Stimulated activated CD8-positive, alpha-beta memory T cell treated with anti-CD3 and anti-CD28 coated beads, Interleukin-15, amount 100 ng/mL, for 4 hours (primary cell): Measurements from ENCODE around the gene CACNG4.

Experiments
- DNase-seq, 2 donors: peaks; one replicate each; pipeline ENCODE4 v3.0.0-alpha.2; 2020; ENCODE audit warnings: low read depth in 2 of 2

CACNG4 gene

DNA sequence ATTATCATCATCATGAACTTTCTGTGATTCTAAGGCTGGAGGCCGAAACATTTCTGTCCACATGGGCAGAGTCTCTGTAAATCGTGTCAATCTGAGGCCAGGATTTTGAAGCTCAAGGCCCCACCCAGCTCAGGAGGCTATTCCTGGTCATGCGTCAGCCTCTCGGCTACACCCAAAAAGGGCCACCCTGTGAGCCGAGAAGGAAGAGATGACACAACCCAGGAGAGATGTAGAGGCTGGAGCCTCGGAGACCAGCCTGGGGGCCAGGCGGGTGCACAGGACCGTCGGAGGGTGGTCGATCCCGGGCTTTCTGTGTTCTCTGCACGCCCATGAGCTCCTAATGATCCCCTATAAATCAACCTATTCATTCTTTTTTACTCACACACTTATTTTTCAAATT, 78.8 kb downstream of the CACNG4 start:
- no peak for DNase-seq

- DNase-seq: no peak
Observed at GRCh38 chr17:67044016-67044772, 79.7 kb downstream of the CACNG4 start, which contains the start of gene CACNG1. Gene CACNG1 (plus strand): TSS chr17:67044554. CDS start chr17:67044661, 107 bp downstream.

DNA sequence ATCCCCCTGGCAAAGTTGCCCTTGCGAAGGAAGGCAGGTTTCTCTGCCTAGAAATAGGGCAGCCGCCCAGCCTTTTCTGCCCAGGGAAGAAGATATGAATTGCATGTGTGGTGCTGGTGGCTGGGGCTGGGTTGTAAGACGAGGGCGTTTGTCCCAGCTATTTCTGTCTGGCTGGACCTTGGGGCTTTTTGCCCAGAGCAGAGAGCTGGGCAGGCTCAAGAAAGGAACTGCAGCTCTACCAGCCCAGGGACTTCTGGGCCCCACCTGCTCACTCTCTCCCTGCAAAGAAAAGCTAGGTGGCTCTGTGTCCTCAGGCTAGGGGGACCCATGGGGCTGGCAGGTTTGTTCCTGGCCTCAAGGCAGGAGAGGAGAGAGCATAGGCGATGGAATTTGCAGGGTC, 80.4 kb downstream of the CACNG4 start:
- no peak for DNase-seq

DNA sequence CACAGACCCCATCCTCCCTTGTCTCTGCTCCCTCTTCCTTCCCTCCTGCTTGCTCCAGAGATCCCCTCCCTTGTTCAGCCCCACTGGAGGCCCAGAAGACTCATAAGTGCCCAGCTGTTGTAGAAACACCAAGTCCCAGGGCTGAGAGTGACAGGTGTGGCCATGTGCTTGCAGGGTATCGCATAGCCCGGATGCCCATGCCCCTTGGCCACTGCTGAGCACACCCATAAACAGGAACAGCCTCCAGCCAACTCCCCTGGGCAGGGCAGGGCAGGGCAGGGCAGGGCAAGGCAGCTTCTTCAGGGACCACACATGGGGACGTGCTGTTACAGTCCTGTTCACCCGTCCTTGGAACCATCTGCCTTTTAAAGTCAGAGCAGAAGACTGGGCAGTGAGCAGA, 81.9 kb downstream of the CACNG4 start:
- no peak for DNase-seq

DNA sequence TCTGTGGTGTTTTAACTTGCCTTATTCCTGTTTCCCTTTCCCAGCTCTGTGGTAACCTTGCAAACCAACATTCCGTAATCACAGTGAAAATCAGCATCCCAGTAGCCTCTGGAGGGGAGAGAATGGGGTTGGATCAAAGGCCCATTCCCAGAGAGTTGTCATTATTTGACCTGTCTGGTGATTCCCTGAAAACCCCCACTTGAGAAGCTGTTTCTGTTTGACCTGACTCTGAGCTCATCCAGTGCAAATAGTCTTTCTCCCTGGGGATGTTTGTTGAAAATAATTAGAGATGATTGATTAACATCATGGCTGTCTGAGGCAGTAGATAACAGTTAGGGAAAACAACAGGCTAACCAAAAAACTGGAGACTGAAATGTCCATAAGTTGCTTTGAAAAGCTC, 82.9 kb downstream of the CACNG4 start:
- no peak for DNase-seq

GRCh38 chr17:67049025-67049739, 84.7 kb downstream of the CACNG4 start:
- DNase-seq: no peak

DNA sequence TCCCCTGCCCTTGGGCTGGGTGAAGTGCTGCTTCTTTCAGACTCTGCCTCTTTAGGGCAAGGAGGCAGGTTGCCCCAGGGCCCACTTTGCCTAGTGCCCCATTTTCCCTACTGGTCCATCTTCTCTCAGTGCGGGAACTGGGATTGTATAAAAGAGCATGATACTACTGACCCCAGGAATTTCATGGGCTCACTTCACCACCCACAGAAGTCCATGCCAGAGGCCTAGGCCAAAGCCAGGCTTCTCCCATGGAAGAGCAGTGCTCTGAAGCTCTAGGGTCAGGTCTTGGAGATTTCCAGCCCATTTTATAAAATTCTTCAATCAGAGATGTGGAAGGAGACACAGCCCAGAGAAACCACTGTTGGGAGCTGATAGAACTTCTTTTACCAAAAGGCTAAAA, 85.6 kb downstream of the CACNG4 start:
- no peak for DNase-seq

DNA sequence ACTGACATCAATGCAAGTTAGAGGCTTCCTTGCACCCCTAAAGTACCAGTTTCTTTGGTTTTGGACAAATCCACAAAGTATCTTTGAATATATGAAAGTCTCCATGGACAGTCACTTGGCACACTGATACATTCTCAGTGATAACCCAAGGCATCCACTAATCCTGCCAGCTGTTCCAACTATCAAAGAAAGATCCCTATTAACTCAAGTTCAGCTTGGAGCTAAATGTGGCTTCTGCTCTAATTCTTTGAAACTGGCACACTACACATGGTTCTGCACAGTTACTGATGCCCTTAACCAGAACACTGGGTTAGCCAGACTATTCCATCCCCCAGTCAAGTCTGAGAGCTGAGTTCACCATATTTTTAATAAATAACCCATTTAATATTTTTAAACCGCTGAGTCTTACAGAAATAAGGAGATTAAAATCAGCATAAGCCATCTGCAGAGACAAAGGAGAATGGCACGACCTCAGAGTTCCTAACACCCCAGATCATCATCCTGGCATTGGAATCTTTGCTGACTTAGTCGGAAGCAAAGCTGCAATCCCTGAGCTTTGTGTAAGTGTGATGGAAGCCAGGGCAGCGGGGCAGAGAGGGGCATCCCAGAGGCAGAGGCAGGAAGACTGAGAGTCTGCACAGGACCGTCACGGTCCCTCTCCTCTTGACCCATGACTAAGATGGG, 86.1 kb downstream of the CACNG4 start:
- DNase-seq: no peak

GRCh38 chr17:67051155-67051538, 86.6 kb downstream of the CACNG4 start:
- DNase-seq: no peak

GRCh38 chr17:67051837-67052236, 87.3 kb downstream of the CACNG4 start:
- DNase-seq: no peak

- no peak for DNase-seq
Observed at GRCh38 chr17:67052720-67053437, 88.4 kb downstream of the CACNG4 start.

GRCh38 chr17:67053438-67054000, 89.0 kb downstream of the CACNG4 start:
- DNase-seq: no peak

DNA sequence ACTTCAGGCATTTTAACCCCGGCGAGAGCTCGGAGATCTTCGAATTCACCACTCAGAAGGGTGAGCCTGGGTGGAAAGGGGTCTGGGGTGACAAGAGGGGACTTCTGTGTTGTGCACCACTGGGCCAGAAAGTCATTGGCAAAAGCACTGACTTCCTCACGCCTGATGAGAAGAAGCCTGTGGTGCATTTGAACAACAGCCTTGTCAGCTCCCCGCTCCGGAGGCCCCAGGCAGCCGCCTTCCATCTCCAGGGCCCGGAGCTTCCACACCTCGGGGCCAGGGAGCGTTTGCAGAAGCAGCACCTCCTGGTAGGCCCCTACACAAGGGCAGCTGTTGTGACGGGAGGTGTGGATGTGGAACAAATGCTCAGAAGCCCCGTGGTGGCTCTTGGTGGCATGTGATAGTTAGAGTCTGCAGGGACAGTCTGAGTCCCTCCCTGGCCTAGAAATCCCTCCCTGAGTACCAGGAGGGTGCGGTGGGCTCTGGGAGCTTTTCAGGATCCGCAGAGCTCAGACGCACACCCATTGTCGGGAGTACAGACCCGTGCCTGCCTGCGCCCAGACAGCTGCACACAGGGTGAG, 89.6 kb downstream of the CACNG4 start:
- DNase-seq: no peak

- DNase-seq: no peak
Observed at GRCh38 chr17:67054608-67055007, 90.1 kb downstream of the CACNG4 start.

GRCh38 chr17:67055041-67055443, 90.5 kb downstream of the CACNG4 start:
- DNase-seq: no peak

DNA sequence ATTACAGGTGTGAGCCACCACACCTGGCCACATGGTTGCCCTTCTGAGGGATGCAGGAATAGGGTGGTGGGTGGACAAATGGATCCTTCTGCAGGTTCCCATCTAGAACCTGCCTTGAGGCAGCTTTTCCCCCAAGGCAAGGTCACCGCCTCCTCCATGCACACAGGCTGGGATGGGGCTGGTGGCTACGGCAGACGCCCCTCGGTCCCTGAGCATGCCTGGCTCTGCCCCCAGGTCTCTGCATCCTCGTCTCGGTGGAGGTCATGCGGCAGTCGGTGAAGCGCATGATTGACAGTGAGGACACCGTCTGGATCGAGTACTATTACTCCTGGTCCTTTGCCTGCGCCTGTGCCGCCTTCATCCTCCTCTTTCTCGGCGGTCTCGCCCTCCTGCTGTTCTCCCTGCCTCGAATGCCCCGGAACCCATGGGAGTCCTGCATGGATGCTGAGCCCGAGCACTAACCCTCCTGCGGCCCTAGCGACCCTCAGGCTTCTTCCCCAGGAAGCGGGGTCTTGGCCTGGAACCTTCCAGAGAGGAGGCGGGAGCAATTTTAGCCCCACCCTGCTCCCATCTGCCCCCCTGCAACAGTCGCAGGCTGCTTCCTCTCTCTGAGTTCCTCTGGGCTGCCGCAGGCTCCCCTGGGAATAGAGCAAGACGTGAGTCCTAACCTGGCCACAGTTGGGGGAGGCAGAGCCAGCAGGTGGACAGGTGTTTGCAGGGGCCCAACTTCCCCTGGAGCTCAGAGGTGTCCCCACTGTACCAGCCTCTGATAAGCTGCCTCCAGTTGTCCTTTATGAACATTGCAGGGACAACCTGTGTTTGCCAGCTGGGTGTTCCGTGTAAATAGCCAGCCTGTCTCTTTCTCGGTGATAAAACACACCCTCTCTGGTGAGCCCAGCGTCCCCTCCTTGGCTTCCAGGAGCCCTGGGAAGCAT, 91.6 kb downstream of the CACNG4 start:
- no peak for DNase-seq

- no peak for DNase-seq
Observed at GRCh38 chr17:67056746-67057490, 92.4 kb downstream of the CACNG4 start.

GRCh38 chr17:67058036-67058435, 93.5 kb downstream of the CACNG4 start:
- DNase-seq: no peak

- no peak for DNase-seq
Observed at GRCh38 chr17:67059372-67059771, 94.9 kb downstream of the CACNG4 start.

DNA sequence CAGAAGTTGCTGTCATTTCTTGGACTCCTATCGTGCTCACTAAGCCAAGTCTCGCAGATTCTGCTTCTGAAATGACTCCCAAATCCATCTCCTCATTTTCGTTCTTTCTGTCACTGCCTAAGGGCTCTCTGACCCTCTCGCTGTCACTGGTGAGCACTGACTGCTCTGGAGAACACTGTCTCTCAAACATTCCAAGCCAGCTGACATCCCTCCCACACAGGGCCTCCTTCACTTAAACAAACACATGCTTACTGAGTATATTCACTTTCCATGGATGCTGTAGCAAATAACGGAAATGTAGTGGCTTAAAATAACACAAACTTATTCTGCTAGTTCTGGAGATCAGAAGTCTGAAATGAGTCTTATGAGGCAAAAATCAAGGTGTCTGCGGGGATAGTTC, 98.6 kb downstream of the CACNG4 start:
- DNase-seq: no peak
